GM12878 (cell line): Measurements from ENCODE around the gene B3GNT7. TPM values are rescaled to one million over a fixed set of nuclear protein-coding genes. Genes with fewer than 3 reads are reported as not detected.
A peak's percentile ranks its signal among the peaks of the same experiment; 100 is the strongest.

Experiments
- ATAC-seq: fragments of 200-7000 bp; cut with Tn5 transposase; 3 replicates; pipeline ENCODE4 v1.9.1; 2020; ENCODE audit warnings: mild to moderate bottlenecking, moderate library complexity
- BruUV-seq: library from RNA; stranded (reverse); fragments of 400-500 nt; replicated peaks from 2 replicates; lab custom pipeline; 2021; lab: Mats Ljungman, UMichigan
- CTCF ChIA-PET: fragments of 300-600 bp; sonication (Branson Sonifier 250); formaldehyde crosslinking; extraction: SDS; loops from one replicate; lab custom pipeline; 2021; ENCODE audit warnings: inconsistent platforms; lab: Yijun Ruan, JAX
- POLR2A ChIA-PET: fragments of 350-600 bp; formaldehyde crosslinking; extraction: SDS; loops from one replicate; lab custom pipeline; 2021; ENCODE audit warnings: inconsistent platforms; lab: Charles Lee
- RAD21 ChIA-PET: fragments of 300-600 bp; sonication (Branson Sonifier 250); formaldehyde crosslinking; loops from one replicate; lab custom pipeline; 2023; ENCODE audit warnings: antibody characterized with exemption; ENCODE audit not compliant: unreplicated experiment; lab: Charles Lee
- SMC1A ChIA-PET: fragments of 300-600 bp; sonication (Branson Sonifier 250); formaldehyde crosslinking; loops from one replicate; lab custom pipeline; 2023; ENCODE audit not compliant: unreplicated experiment, uncharacterized antibody; lab: Charles Lee
- DNase-seq: peaks from one replicate; pipeline ENCODE4 v3.0.0-alpha.2; 2011; ENCODE audit warnings: low read depth, low spot score
- FAIRE-seq: peaks from 3 replicates; lab custom pipeline; 2011; peaks lifted over from hg19 to GRCh38; lab: Jason Lieb, UNC
- H2AFZ ChIP-seq: 2 replicates; pipeline ENCODE4 v1.6.0; 2011; ENCODE audit warnings: low read depth, low read length, control low read depth; ENCODE audit not compliant: control insufficient read depth
- H3K27ac ChIP-seq: 2 replicates; pipeline ENCODE4 v1.5.1; 2011; ENCODE audit warnings: control low read depth; ENCODE audit not compliant: control insufficient read depth, insufficient read depth
- H3K27me3 ChIP-seq, 2 experiments: replicated peaks in 1 of 2; 2 replicates each; pipeline versions ENCODE4 v1.6.0 to v1.6.1; 2011; ENCODE audit warnings: low read length in 1 of 2; ENCODE audit not compliant: control insufficient read depth in 2 of 2, insufficient read depth in 2 of 2
- H3K36me3 ChIP-seq, 2 experiments: 2 replicates each; pipeline ENCODE4 v1.5.1; 2011; ENCODE audit warnings: low read length in 1 of 2; ENCODE audit not compliant: control insufficient read depth in 2 of 2, insufficient read depth in 2 of 2
- H3K4me1 ChIP-seq: 2 replicates; pipeline ENCODE4 v1.6.1; 2011; ENCODE audit warnings: mild to moderate bottlenecking, low read length, moderate library complexity, mixed read lengths; ENCODE audit not compliant: control insufficient read depth, insufficient read depth
- H3K4me2 ChIP-seq: 2 replicates; pipeline ENCODE4 v1.6.0; 2011; ENCODE audit warnings: control low read depth; ENCODE audit not compliant: control insufficient read depth, insufficient read depth
- H3K4me3 ChIP-seq: fragments of 200-600 bp; sonication (generic); 2 replicates; pipeline ENCODE4 v1.5.1; 2016
- H3K79me2 ChIP-seq: 2 replicates; pipeline ENCODE4 v1.6.0; 2011; ENCODE audit warnings: low read length; ENCODE audit not compliant: control insufficient read depth, insufficient read depth
- H3K9ac ChIP-seq: 2 replicates; pipeline ENCODE4 v1.8.0; 2011; ENCODE audit warnings: low read length, control low read depth, mixed read lengths; ENCODE audit not compliant: control insufficient read depth, insufficient read depth
- H3K9me3 ChIP-seq: replicated peaks from 3 replicates; pipeline ENCODE4 v1.5.1; 2011; ENCODE audit warnings: mild to moderate bottlenecking, low read length; ENCODE audit not compliant: control insufficient read depth, insufficient read depth
- H4K20me1 ChIP-seq: 2 replicates; pipeline ENCODE4 v1.6.0; 2011; ENCODE audit not compliant: control insufficient read depth, insufficient read depth
- ATF2 ChIP-seq: IDR thresholded peaks from 2 replicates; pipeline ENCODE4 v1.6.1; 2012; ENCODE audit warnings: low read length, inconsistent platforms
- BRCA1 ChIP-seq: IDR thresholded peaks from 2 replicates; pipeline ENCODE4 v1.6.1; 2011; ENCODE audit warnings: low read depth, low read length, improper control_type of control experiment
- EED ChIP-seq: sonication (generic); IDR thresholded peaks from 2 replicates; pipeline ENCODE4 v1.6.1; 2016; ENCODE audit warnings: antibody characterized with exemption, low read depth
- EP300 ChIP-seq, 2 experiments: fragments of 150-350 bp in 1 of 2; IDR thresholded peaks; 2 replicates each; pipeline ENCODE4 v1.6.1; 2011 to 2012; ENCODE audit warnings: low read depth in 2 of 2, low read length in 2 of 2, borderline replicate concordance in 1 of 2, improper control_type of control experiment in 1 of 2, inconsistent platforms in 1 of 2; ENCODE audit not compliant: control insufficient read depth in 1 of 2
- FOS ChIP-seq: IDR thresholded peaks from 3 replicates; pipeline ENCODE4 v1.6.1; 2011; ENCODE audit warnings: borderline replicate concordance; ENCODE audit not compliant: insufficient read length; ENCODE audit errors: extremely low read depth
- KAT2A ChIP-seq: conservative IDR thresholded peaks from 2 replicates; pipeline ENCODE4 v1.6.1; 2011; ENCODE audit warnings: low read depth, low read length; ENCODE audit not compliant: control insufficient read depth
- NFYB ChIP-seq: IDR thresholded peaks from 2 replicates; pipeline ENCODE4 v1.6.1; 2011; ENCODE audit warnings: low read depth, mild to moderate bottlenecking, low read length, improper control_type of control experiment, moderate library complexity; ENCODE audit not compliant: insufficient read depth
- NR2C2 ChIP-seq: IDR thresholded peaks from 2 replicates; pipeline ENCODE4 v1.6.1; 2011; ENCODE audit warnings: borderline replicate concordance, low read depth; ENCODE audit not compliant: control insufficient read depth, insufficient read length
- POLR2AphosphoS2 ChIP-seq: IDR thresholded peaks from 2 replicates; pipeline ENCODE4 v1.6.1; 2011; ENCODE audit warnings: low read depth, mild to moderate bottlenecking, low read length, improper control_type of control experiment, moderate library complexity
- POLR2AphosphoS5 ChIP-seq: IDR thresholded peaks from 2 replicates; pipeline ENCODE4 v1.6.1; 2011; ENCODE audit warnings: mild to moderate bottlenecking, low read length, inconsistent platforms
- POU2F2 ChIP-seq: IDR thresholded peaks from 3 replicates; pipeline ENCODE4 v1.6.1; 2011; ENCODE audit warnings: low read depth, mild to moderate bottlenecking, low read length, borderline replicate concordance
- RELA ChIP-seq: fragments of 450-650 bp; IDR thresholded peaks from 2 replicates; pipeline ENCODE4 v1.8.0; 2014; ENCODE audit warnings: borderline replicate concordance; ENCODE audit not compliant: partially characterized antibody
- SMC3 ChIP-seq: IDR thresholded peaks from 2 replicates; pipeline ENCODE4 v1.6.1; 2011; ENCODE audit warnings: low read length, improper control_type of control experiment, borderline replicate concordance
- YBX1 ChIP-seq: fragments of 450-650 bp; IDR thresholded peaks from 2 replicates; pipeline ENCODE4 v1.6.1; 2016; ENCODE audit warnings: antibody characterized with exemption
- WGBS: methylation state at CpG from one replicate; pipeline ENCODE4 v1.1.6; 2016; ENCODE audit warnings: low lambda C conversion rate; ENCODE audit not compliant: insufficient replicate concordance, insufficient coverage; ENCODE audit errors: missing lambda C conversion rate; 5-methylcytosine and 5-hydroxymethylcytosine counted together
- in situ Hi-C: fragments of 300-500 bp; cut with MboI; formaldehyde crosslinking; loops from 9 replicates; pipeline ENCODE4 v1.14.3; 2018; ENCODE audit warnings: mixed read lengths
- intact Hi-C: fragments of 100-400 bp; cut with micrococcal nuclease; formaldehyde crosslinking; loops from one replicate; pipeline ENCODE4 v1.14.2; 2022; ENCODE audit not compliant: unreplicated experiment
- polyA plus RNA-seq, 11 experiments: library from polyadenylated mRNA; depleted of rRNA in 4 of 11; unstranded in 6 of 11; stranded (reverse) in 5 of 11; fragments of >200 nt; fragmentation: Nextera tagmentation in 4 of 11; fragmentation: Illumina TruSeq in 1 of 11; extraction: Ambion mirVana in 4 of 11; extraction: Trizol in 1 of 11; gene quantifications; 1 replicate in 1 of 11; 2 replicates in 10 of 11; pipeline versions ENCODE4 v1.2.1 to v1.2.3, GENCODE V29; 2011 to 2016; ENCODE audit warnings: inconsistent platforms in 2 of 11, missing spikeins in 2 of 11, low read depth in 1 of 11
- total RNA-seq, 4 experiments: library from RNA; depleted of rRNA in 3 of 4; stranded (reverse); fragments of >200 nt in 3 of 4; fragmentation: Illumina TruSeq in 1 of 4; extraction: Trizol in 1 of 4; gene quantifications; 2 replicates each; pipeline versions ENCODE4 v1.2.1 to v1.2.3, GENCODE V29; 2013 to 2021
- TF ChIP-seq, protein P1 (sequence below): fragments of 450-650 bp; formaldehyde crosslinking; IDR thresholded peaks from 2 replicates; pipeline ENCODE4 v1.5.0; 2022; ENCODE audit warnings: mild to moderate bottlenecking, missing genetic modification characterization

B3GNT7 gene
- total and polyA plus RNA-seq, 10 of the 15 experiments (the other 5 are each of a cell fraction or from before 2014, with no cell fraction given), result 0.91 to 12.6 (median 3.7) TPM

GRCh38 chr2:231449503-231450054 is 54.1 kb downstream of the B3GNT7 start (continued):
- TF ChIP-seq, protein P1, sequence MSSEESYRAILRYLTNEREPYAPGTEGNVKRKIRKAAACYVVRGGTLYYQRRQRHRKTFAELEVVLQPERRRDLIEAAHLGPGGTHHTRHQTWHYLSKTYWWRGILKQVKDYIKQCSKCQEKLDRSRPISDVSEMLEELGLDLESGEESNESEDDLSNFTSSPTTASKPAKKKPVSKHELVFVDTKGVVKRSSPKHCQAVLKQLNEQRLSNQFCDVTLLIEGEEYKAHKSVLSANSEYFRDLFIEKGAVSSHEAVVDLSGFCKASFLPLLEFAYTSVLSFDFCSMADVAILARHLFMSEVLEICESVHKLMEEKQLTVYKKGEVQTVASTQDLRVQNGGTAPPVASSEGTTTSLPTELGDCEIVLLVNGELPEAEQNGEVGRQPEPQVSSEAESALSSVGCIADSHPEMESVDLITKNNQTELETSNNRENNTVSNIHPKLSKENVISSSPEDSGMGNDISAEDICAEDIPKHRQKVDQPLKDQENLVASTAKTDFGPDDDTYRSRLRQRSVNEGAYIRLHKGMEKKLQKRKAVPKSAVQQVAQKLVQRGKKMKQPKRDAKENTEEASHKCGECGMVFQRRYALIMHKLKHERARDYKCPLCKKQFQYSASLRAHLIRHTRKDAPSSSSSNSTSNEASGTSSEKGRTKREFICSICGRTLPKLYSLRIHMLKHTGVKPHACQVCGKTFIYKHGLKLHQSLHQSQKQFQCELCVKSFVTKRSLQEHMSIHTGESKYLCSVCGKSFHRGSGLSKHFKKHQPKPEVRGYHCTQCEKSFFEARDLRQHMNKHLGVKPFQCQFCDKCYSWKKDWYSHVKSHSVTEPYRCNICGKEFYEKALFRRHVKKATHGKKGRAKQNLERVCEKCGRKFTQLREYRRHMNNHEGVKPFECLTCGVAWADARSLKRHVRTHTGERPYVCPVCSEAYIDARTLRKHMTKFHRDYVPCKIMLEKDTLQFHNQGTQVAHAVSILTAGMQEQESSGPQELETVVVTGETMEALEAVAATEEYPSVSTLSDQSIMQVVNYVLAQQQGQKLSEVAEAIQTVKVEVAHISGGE, result no peak
- TF ChIP-seq EP300 (IDR thresholded peaks at IDR 0.05; ENCODE audit: borderline replicate concordance in 1 of 2, control insufficient read depth in 1 of 2, low read depth in 2 of 2, low read length in 2 of 2) (no peak), BRCA1 (no peak), NR2C2 (no peak), YBX1 (no peak), POU2F2 (no peak), EED (no peak), FOS (no peak)
- TF ChIP-seq, all 136 proteins: peak for 0

DNA sequence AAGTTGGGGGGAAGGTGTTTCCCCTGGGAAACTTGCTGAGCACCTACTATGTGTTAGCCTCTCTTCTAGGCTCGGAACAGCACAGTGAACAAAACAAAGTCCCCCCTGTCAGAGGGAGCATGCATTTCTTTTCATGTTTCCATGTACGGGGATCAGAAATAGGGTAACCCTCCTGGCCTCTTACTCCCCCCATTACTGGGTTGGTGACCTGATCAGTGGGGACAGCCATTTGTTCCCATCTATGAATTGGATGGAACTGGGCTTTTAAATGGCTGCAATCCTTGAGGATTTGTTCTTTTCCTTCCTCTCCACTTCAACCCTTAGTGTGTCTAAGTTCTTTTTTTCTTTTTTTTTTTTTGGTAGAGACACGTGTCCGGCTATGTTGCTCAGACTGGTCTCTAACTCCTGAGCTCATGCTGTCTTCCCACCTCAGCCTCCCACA is 55.1 kb downstream of the B3GNT7 start:
- no peak overlapping the region for H2AFZ ChIP-seq
- H3K4me2 ChIP-seq, result no peak overlapping the region
- ATAC-seq, result 0 out of 3 replicates have a peak, but pooled peaks have one; percentile 2
- H3K4me1 ChIP-seq, result no peaks in the 10 kb centered on the region
- no peak for FAIRE-seq
- SMC1A ChIA-PET, result interaction anchor here (3.4 to 5.1 kb wide), 2 partner anchors 222 to 347 kb away, joined by 25 to 31 read pairs; no protein-coding TSS in a partner anchor
- intact Hi-C loops, result no loop called here
- H3K27ac ChIP-seq, result no peak overlapping the region
- CTCF ChIA-PET, result interaction anchor here (1.5 to 6.5 kb wide), 6 partner anchors 37 to 347 kb away, joined by 5 to 63 read pairs (median 29); no protein-coding TSS in a partner anchor
- H3K79me2 ChIP-seq, result no peaks in the 10 kb centered on the region
- no peak overlapping the region for H3K4me3 ChIP-seq
- no peaks in the 10 kb centered on the region for H3K27me3 ChIP-seq
- POLR2A ChIA-PET, result interaction anchor here (0.7 kb wide), 3 partner anchors 25 to 1684 kb away, joined by 3 to 4 read pairs (median 4); no protein-coding TSS in a partner anchor
- H3K9me3 ChIP-seq, result no peaks in the 10 kb centered on the region
- H4K20me1 ChIP-seq, result no peaks in the 10 kb centered on the region; the same call in 1 of the 2 replicates
- 100% methylated on average over 2 of the region's 4 CpGs for WGBS
- RAD21 ChIA-PET, result interaction anchor here (0.9 to 6.0 kb wide), 5 partner anchors 43 to 256 kb away, joined by 5 to 59 read pairs (median 7); no protein-coding TSS in a partner anchor
- no TSS peak for BruUV-seq
- DNase-seq, result no peak
- no peak overlapping the region for H3K9ac ChIP-seq
- peaks cover 22 to 28% of the 10 kb centered on the region in 2 experiments for H3K36me3 ChIP-seq
- in situ Hi-C loops, result no loop called here
- TF ChIP-seq SMC3 (no peak), NFYB (no peak), POLR2AphosphoS5 (peak; percentile 56; the same call in 1 of the 2 replicates), POLR2AphosphoS2 (peak; percentile 41; the same call in 1 of the 2 replicates), KAT2A (no peak), ATF2 (no peak), RELA (no peak)
